Measurements from ENCODE around the gene WDSUB1. TPM values are rescaled to one million over a fixed set of nuclear protein-coding genes. Genes with fewer than 3 reads are reported as not detected.

WDSUB1 gene
- polyA plus RNA-seq = 1 to 10 TPM; 6.0 to 6.3 (median 6.0) TPM

DNA sequence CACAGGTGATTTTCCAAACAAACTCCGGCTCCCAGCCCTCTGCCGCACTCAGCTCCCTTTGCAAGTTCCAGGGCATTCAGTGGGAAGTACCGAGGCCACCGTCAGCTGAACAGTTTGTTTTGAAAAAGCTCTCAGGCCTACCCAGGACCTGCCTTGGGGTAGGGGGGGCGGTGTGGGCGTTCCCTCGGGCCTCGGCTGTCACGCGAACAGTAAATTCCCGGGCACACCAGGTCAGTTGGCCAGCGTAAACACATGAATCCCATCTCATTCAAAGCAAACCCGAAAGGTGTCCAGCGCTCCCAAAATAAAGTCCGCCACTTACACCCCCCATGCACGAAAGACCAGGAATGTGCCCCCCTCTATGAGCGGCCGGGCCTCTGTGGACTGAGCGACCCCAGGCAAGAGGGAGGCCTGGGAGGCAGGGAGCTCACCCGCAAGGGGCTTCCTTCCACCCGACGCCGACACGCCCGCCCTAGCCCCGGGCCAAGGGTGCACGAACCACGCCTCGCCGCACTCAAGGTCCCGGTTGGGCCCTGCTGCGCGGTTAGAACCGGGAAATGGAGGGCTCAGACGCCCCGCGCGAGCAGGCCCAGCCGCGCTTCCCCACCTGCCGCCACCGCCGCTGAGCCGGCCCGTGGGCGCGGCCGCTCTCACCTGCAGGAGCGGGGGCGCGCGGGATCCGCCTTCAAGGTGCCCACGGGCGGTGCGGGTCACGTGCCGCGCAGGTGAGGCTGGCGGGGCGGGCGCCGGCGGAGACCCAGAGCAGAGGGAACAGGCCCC, at the start of gene WDSUB1:
Gene WDSUB1 (minus strand): TSS at position 775 of the 780 bp plus-strand sequence. CDS start 3,634 bp downstream, outside the sequence.
- WGBS, 3 donors = 1 to 2% (median 1%) methylated on average over 47 to 64 of the region's 64 CpGs
- peak within 1 kb of the TSS; percentile 72 for H3K27ac ChIP-seq (ENCODE audit: low read depth, low read length)

GRCh38 chr2:159326569-159327255, 40.2 kb upstream of the WDSUB1 start:
- 77 to 95% (median 78%) methylated on average over 5 of the region's 5 CpGs for WGBS, 3 donors

GRCh38 chr2:159322419-159322818, 35.9 kb upstream of the WDSUB1 start:
- no peak overlapping the region for H3K27ac ChIP-seq (ENCODE audit: low read depth, low read length)

More at GRCh38 chr2:159326569-159327255, 40.2 kb upstream of the WDSUB1 start:
- H3K27ac ChIP-seq (ENCODE audit: low read depth, low read length) = no peak overlapping the region

GRCh38 chr2:159317392-159318088, 31.0 kb upstream of the WDSUB1 start:
- no peak overlapping the region for H3K27ac ChIP-seq (ENCODE audit: low read depth, low read length)
- WGBS, 3 donors = 84 to 90% (median 89%) methylated on average over 3 of the region's 3 CpGs

DNA sequence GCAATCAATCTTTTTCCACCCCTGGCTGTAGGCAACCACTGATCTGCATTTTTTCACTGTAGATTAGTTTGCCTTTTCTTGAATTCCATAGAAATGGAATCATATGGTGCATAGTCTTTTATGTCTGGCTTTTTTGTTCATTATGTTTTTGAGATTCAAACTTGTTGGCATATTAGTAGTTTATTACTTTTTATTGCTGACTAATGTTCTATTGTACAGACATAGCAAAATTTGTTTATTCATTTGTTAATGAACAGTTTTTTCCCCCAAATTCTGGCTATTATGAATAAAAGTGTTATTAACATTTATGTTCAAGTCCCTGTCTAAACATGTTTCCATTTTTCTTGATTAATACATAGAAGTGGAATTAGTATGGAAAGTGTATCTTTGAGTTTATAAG, 21.4 kb upstream of the WDSUB1 start:
- no peak overlapping the region for H3K27ac ChIP-seq (ENCODE audit: low read depth, low read length)

DNA sequence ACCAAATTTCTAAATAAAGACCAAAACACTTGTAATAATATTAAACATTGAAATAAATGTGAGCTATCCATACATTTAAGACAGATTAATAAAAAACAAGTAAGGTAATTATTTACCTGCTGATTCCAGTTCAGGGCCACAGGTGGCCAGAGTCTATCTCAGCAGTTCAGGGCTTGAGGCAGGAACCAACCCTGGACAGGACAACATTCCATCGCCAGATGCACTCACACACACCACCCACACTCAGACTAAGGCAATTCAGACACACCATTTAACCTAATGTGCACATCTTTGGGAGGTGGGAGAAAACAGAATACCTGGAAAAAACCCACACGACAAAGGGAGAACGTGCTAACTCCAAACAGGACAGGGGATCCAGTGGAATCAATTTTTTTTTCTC, 14.1 kb upstream of the WDSUB1 start:
- 42 to 89% (median 74%) methylated on average over 3 of the region's 3 CpGs for WGBS, 3 donors
- no peak overlapping the region for H3K27ac ChIP-seq (ENCODE audit: low read depth, low read length)

- H3K27ac ChIP-seq (ENCODE audit: low read depth, low read length) = no peak overlapping the region
Measured at GRCh38 chr2:159298967-159299366, 12.5 kb upstream of the WDSUB1 start.

- WGBS, 3 donors = 84 to 91% (median 88%) methylated on average over 5 of the region's 5 CpGs
- H3K27ac ChIP-seq (ENCODE audit: low read depth, low read length) = no peak overlapping the region
Measured at GRCh38 chr2:159297042-159297707, 10.7 kb upstream of the WDSUB1 start.

- 68 to 78% (median 74%) methylated on average over 6 of the region's 6 CpGs for WGBS, 3 donors
Measured at GRCh38 chr2:159292157-159292556, 5.7 kb upstream of the WDSUB1 start.

GRCh38 chr2:159290289-159290907, 3.9 kb upstream of the WDSUB1 start:
- 38 to 60% (median 40%) methylated on average over 7 of the region's 7 CpGs for WGBS, 3 donors
- H3K27ac ChIP-seq (ENCODE audit: low read depth, low read length) = no peak overlapping the region

More at GRCh38 chr2:159292157-159292556, 5.7 kb upstream of the WDSUB1 start:
- H3K27ac ChIP-seq (ENCODE audit: low read depth, low read length) = no peak overlapping the region

DNA sequence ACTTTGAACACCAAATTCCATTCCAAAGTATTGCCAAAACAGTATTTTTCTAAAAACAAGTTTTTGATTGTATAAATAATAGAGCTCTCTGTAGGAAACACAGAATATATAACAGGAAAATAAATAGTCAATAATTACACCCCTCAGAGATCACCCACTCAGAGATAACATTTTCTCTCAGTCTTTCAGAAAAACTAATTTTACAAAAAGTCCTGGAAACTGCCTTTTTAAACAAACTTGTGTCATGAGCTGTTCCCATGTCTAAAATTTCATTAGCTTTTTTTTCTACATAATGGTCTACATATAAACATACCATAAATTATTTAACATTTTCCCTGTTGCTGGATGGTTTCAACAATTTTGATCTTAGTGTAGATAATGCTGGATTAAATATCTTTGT, 1.2 kb upstream of the WDSUB1 start:
- no peak overlapping the region for H3K27ac ChIP-seq (ENCODE audit: low read depth, low read length)

DNA sequence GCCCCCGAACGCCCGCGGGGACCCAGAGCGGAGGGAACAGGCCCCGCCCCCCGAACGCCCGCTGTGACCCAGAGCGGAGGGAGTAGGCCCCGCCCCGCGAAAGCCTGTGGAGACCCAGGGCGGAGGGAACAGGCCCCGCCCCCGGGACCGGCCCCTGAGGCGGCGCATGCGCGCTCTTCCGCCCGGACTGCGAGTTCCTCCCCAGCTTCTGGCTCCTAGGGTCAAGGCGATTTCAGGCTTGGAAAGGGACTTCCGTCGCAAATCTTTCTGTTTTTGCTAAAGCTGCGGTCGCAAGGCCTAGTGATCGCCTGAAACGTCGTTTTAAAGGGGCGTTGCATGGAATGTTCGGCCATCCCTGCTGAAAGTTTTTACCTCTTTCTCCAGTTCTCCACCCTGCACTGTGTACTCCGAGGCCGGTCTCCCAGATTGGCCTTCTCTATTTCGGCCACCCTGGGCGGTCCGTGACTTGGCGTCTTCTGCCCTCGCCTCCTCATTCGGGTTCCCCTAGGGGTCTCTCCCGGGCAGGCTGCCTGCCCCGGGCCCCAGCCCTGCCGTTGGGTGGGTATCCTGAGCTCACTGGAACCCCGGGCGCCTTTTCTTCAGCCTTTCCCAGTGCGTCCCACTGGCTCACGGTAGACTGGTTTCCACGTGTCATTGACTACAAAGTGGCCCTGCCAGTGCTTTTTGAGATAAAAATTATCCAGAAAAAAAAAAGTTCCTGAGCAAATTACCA, 372 bp upstream of the WDSUB1 start:
- peak overlapping the region; percentile 72 for H3K27ac ChIP-seq (ENCODE audit: low read depth, low read length)
- 1% methylated on average over 39 to 50 of the region's 50 CpGs for WGBS, 3 donors

GRCh38 chr2:159285433-159285832, 1.1 kb downstream of the WDSUB1 start:
- WGBS, 3 donors = 34 to 91% (median 85%) methylated on average over 11 of the region's 11 CpGs
- H3K27ac ChIP-seq (ENCODE audit: low read depth, low read length) = no peak overlapping the region

GRCh38 chr2:159283529-159283928, 3.0 kb downstream of the WDSUB1 start:
- whole genome bisulfite sequencing, 3 donors = 73 to 87% (median 83%) methylated on average over 4 to 6 of the region's 6 CpGs
- H3K27ac ChIP-seq (ENCODE audit: low read depth, low read length) = no peak overlapping the region

GRCh38 chr2:159281002-159281401, 5.5 kb downstream of the WDSUB1 start:
- 98 to 99% (median 99%) methylated on average over 6 of the region's 6 CpGs for WGBS, 3 donors
- H3K27ac ChIP-seq (ENCODE audit: low read depth, low read length) = no peak overlapping the region

DNA sequence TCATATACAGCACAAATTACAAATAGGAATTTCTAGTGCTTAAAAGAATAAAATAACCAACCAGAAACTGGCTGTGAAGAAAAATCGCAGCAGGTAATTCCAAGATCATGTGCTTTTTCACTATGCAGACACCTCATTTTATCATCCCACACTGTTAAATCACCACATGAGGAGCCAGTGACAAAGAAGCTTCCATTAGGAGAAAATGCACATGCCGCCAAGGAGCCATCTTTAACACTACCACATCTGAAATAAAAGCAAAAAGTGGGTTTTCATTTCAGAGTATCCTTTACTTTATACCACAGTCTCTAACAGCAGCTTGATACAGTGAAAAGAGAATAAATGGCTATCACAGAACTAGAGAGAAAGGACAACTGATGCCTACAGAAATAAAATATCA, 6.8 kb downstream of the WDSUB1 start:
- H3K27ac ChIP-seq (ENCODE audit: low read depth, low read length) = no peak overlapping the region
- WGBS, 3 donors = 94 to 97% (median 95%) methylated on average over 2 of the region's 2 CpGs

DNA sequence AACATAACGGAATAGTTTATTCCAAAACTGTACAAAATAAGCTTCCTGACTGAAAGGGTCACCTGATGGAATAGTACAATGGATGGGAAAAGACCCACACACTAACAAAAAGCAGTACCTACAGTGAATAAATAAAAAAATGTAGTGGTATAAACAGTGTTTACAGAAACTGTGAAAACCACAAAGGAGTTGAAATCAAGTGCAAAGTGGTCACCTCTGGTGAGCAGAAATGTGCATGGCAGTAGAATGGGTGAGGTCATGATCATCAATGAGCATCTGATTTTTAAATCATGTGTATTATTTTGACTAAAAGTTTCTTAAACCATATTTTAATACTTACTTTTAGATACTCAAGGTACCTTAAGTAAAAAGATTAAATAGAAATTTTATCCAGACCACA, 11.4 kb downstream of the WDSUB1 start:
- no peak overlapping the region for H3K27ac ChIP-seq (ENCODE audit: low read depth, low read length)
- WGBS, 3 donors = 94 to 96% (median 96%) methylated on average over 1 of the region's 1 CpG

DNA sequence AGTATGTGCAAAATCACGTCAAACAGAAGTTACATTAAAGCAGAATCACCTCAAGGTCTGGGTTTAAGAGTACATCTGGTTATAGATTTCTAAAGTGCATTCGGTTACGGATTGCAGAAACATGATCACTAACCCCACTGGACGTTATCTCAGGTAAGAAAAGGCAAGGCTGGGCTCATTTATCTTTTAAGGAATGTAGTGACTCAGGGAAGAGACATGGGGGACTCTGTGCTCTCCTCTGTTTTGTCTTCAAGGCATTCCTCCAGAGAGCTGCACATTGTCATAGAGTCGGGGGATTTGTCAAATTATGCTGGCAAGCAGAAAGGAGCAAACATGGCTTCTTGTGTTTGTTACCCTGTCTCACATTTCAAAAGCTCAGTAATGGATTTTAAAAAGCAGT, 14.3 kb downstream of the WDSUB1 start:
- no peak overlapping the region for H3K27ac ChIP-seq (ENCODE audit: low read depth, low read length)
- WGBS, 3 donors = 57 to 89% (median 88%) methylated on average over 5 of the region's 5 CpGs
